ENCODE data around the gene NAT16.

DNA sequence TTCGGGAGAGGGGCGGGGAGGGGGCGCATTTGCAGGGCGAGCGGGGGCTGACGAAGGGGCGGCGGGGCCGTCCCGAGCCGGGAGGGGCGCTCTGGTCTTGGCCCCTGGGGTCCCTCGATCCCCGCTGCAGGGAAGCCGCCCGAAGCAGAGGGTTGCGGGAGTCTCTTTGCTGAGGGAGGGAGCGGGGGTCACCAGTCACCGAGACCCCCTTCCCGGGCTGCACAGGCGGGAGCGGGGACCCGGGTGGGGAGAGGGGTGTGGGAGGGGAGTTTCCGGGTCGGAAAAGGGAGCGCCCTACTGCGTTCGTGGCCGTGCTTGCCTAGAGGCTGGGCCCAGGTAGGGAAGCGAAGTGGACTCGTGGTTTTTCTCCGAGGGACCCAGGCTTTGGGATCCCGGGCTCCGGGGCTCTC lies 25.4 kb downstream of the NAT16 start:
- TF ChIP-seq STAT1 (IDR thresholded peaks at IDR 0.05; ENCODE audit: unreplicated experiment) (no peak), CREB1 (CRISPR knock-in tag; IDR thresholded peaks at IDR 0.05; ENCODE audit: low read depth) (no peak), POLR2AphosphoS5 (IDR thresholded peaks at IDR 0.05; ENCODE audit: low read depth) (no peak; the same call in 1 of the 2 replicates), EZH2 (IDR thresholded peaks at IDR 0.05; ENCODE audit: low read depth, unreplicated experiment) (no peak), ZNF331 (CRISPR knock-in tag; IDR thresholded peaks at IDR 0.05; ENCODE audit: low read depth) (no peak), EZH2phosphoT487 (IDR thresholded peaks at IDR 0.05; ENCODE audit: unreplicated experiment) (no peak), JUNB (IDR thresholded peaks at IDR 0.05; ENCODE audit: unreplicated experiment) (no peak), ZNF114 (CRISPR knock-in tag; IDR thresholded peaks at IDR 0.05) (no peak)
- TF ChIP-seq, protein P1, sequence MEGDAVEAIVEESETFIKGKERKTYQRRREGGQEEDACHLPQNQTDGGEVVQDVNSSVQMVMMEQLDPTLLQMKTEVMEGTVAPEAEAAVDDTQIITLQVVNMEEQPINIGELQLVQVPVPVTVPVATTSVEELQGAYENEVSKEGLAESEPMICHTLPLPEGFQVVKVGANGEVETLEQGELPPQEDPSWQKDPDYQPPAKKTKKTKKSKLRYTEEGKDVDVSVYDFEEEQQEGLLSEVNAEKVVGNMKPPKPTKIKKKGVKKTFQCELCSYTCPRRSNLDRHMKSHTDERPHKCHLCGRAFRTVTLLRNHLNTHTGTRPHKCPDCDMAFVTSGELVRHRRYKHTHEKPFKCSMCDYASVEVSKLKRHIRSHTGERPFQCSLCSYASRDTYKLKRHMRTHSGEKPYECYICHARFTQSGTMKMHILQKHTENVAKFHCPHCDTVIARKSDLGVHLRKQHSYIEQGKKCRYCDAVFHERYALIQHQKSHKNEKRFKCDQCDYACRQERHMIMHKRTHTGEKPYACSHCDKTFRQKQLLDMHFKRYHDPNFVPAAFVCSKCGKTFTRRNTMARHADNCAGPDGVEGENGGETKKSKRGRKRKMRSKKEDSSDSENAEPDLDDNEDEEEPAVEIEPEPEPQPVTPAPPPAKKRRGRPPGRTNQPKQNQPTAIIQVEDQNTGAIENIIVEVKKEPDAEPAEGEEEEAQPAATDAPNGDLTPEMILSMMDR (conservative IDR thresholded peaks at IDR 0.05; ENCODE audit: low read depth in 2 of 2): no peak
- TF ChIP-seq, protein P2, sequence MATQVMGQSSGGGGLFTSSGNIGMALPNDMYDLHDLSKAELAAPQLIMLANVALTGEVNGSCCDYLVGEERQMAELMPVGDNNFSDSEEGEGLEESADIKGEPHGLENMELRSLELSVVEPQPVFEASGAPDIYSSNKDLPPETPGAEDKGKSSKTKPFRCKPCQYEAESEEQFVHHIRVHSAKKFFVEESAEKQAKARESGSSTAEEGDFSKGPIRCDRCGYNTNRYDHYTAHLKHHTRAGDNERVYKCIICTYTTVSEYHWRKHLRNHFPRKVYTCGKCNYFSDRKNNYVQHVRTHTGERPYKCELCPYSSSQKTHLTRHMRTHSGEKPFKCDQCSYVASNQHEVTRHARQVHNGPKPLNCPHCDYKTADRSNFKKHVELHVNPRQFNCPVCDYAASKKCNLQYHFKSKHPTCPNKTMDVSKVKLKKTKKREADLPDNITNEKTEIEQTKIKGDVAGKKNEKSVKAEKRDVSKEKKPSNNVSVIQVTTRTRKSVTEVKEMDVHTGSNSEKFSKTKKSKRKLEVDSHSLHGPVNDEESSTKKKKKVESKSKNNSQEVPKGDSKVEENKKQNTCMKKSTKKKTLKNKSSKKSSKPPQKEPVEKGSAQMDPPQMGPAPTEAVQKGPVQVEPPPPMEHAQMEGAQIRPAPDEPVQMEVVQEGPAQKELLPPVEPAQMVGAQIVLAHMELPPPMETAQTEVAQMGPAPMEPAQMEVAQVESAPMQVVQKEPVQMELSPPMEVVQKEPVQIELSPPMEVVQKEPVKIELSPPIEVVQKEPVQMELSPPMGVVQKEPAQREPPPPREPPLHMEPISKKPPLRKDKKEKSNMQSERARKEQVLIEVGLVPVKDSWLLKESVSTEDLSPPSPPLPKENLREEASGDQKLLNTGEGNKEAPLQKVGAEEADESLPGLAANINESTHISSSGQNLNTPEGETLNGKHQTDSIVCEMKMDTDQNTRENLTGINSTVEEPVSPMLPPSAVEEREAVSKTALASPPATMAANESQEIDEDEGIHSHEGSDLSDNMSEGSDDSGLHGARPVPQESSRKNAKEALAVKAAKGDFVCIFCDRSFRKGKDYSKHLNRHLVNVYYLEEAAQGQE (IDR thresholded peaks at IDR 0.05; ENCODE audit: unreplicated experiment): no peak
- TF ChIP-seq, protein P3, sequence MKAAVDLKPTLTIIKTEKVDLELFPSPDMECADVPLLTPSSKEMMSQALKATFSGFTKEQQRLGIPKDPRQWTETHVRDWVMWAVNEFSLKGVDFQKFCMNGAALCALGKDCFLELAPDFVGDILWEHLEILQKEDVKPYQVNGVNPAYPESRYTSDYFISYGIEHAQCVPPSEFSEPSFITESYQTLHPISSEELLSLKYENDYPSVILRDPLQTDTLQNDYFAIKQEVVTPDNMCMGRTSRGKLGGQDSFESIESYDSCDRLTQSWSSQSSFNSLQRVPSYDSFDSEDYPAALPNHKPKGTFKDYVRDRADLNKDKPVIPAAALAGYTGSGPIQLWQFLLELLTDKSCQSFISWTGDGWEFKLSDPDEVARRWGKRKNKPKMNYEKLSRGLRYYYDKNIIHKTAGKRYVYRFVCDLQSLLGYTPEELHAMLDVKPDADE (IDR thresholded peaks at IDR 0.05): no peak
- TF ChIP-seq, protein P4, sequence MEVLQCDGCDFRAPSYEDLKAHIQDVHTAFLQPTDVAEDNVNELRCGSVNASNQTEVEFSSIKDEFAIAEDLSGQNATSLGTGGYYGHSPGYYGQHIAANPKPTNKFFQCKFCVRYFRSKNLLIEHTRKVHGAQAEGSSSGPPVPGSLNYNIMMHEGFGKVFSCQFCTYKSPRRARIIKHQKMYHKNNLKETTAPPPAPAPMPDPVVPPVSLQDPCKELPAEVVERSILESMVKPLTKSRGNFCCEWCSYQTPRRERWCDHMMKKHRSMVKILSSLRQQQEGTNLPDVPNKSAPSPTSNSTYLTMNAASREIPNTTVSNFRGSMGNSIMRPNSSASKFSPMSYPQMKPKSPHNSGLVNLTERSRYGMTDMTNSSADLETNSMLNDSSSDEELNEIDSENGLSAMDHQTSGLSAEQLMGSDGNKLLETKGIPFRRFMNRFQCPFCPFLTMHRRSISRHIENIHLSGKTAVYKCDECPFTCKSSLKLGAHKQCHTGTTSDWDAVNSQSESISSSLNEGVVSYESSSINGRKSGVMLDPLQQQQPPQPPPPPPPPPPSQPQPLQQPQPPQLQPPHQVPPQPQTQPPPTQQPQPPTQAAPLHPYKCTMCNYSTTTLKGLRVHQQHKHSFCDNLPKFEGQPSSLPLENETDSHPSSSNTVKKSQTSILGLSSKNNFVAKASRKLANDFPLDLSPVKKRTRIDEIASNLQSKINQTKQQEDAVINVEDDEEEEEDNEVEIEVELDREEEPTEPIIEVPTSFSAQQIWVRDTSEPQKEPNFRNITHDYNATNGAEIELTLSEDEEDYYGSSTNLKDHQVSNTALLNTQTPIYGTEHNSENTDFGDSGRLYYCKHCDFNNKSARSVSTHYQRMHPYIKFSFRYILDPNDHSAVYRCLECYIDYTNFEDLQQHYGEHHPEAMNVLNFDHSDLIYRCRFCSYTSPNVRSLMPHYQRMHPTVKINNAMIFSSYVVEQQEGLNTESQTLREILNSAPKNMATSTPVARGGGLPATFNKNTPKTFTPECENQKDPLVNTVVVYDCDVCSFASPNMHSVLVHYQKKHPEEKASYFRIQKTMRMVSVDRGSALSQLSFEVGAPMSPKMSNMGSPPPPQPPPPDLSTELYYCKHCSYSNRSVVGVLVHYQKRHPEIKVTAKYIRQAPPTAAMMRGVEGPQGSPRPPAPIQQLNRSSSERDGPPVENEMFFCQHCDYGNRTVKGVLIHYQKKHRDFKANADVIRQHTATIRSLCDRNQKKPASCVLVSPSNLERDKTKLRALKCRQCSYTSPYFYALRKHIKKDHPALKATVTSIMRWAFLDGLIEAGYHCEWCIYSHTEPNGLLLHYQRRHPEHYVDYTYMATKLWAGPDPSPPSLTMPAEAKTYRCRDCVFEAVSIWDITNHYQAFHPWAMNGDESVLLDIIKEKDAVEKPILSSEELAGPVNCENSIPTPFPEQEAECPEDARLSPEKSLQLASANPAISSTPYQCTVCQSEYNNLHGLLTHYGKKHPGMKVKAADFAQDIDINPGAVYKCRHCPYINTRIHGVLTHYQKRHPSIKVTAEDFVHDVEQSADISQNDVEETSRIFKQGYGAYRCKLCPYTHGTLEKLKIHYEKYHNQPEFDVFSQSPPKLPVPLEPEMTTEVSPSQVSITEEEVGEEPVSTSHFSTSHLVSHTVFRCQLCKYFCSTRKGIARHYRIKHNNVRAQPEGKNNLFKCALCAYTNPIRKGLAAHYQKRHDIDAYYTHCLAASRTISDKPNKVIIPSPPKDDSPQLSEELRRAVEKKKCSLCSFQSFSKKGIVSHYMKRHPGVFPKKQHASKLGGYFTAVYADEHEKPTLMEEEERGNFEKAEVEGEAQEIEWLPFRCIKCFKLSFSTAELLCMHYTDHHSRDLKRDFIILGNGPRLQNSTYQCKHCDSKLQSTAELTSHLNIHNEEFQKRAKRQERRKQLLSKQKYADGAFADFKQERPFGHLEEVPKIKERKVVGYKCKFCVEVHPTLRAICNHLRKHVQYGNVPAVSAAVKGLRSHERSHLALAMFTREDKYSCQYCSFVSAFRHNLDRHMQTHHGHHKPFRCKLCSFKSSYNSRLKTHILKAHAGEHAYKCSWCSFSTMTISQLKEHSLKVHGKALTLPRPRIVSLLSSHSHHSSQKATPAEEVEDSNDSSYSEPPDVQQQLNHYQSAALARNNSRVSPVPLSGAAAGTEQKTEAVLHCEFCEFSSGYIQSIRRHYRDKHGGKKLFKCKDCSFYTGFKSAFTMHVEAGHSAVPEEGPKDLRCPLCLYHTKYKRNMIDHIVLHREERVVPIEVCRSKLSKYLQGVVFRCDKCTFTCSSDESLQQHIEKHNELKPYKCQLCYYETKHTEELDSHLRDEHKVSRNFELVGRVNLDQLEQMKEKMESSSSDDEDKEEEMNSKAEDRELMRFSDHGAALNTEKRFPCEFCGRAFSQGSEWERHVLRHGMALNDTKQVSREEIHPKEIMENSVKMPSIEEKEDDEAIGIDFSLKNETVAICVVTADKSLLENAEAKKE (CRISPR knock-in tag; IDR thresholded peaks at IDR 0.05): no peak
